NCI-H526 (cell line): ENCODE data around the gene AP5Z1.

ENCODE experiments used
- DNase-seq, 2 experiments: peaks; one replicate each; lab custom pipeline; 2025; lab: John Stamatoyannopoulos, UW

AP5Z1 gene

DNA sequence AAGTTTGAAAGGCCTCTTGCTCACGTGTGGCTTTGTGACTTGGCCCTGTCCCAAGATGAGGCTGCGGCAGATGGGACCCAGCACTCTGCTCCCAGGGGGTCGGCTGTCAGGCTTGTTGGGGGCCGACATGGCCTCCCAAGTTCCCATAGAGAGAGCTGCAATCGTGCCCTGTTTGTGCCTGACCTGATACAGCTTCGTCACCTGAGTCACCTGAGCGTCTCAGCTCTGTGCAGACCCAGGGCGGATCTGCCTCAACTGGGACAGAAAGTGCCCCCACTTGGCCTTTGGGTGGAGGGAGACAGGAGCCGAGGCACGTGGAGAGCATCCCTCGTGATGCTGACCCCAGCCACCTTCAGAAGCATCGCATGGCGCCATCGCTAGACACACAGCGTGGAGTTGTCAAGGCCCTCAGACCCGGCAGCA lies 64.7 kb downstream of the AP5Z1 start:
- no peak for DNase-seq
